NCI-H226 (cell line): Measurements from ENCODE around the gene SHTN1.
A peak's percentile ranks its signal among the peaks of the same experiment; 100 is the strongest.

Experiments
- DNase-seq: peaks from one replicate; pipeline ENCODE4 v3.0.0-alpha.2; 2015

SHTN1 gene

GRCh38 chr10:116866987-116867595 lies 137.9 kb downstream of the SHTN1 start:
- DNase-seq: peak; percentile 24

GRCh38 chr10:116866066-116866465 lies 138.9 kb downstream of the SHTN1 start:
- DNase-seq: no peak

GRCh38 chr10:116864436-116864835 lies 140.6 kb downstream of the SHTN1 start:
- DNase-seq: no peak

GRCh38 chr10:116861796-116862195 lies 143.2 kb downstream of the SHTN1 start:
- no peak for DNase-seq

- DNase-seq: no peak
Measured at GRCh38 chr10:116857156-116857555, 147.8 kb downstream of the SHTN1 start.

- DNase-seq: no peak
Measured at GRCh38 chr10:116853701-116854100, 151.3 kb downstream of the SHTN1 start.

- no peak for DNase-seq
Measured at GRCh38 chr10:116853287-116853686, 151.7 kb downstream of the SHTN1 start.

GRCh38 chr10:116852246-116852645 lies 152.7 kb downstream of the SHTN1 start:
- no peak for DNase-seq

GRCh38 chr10:116850058-116850611 lies 154.9 kb downstream of the SHTN1 start:
- no peak for DNase-seq

GRCh38 chr10:116849248-116850057 lies 155.5 kb downstream of the SHTN1 start, which contains the start of gene ENO4:
Gene ENO4 (plus strand): TSS chr10:116849499. CDS start chr10:116849567, 68 bp downstream.
- DNase-seq: peak; percentile 14

- DNase-seq: no peak
Measured at GRCh38 chr10:116848944-116849247, 156.1 kb downstream of the SHTN1 start.

GRCh38 chr10:116848032-116848943 lies 156.7 kb downstream of the SHTN1 start:
- no peak for DNase-seq

GRCh38 chr10:116845823-116846222 lies 159.2 kb downstream of the SHTN1 start:
- no peak for DNase-seq

- no peak for DNase-seq
Measured at GRCh38 chr10:116840389-116841075, 164.5 kb downstream of the SHTN1 start.

- no peak for DNase-seq
Measured at GRCh38 chr10:116838143-116838725, 166.8 kb downstream of the SHTN1 start.

GRCh38 chr10:116836902-116837523 lies 168.0 kb downstream of the SHTN1 start:
- DNase-seq: no peak

- DNase-seq: no peak
Measured at GRCh38 chr10:116836083-116836482, 168.9 kb downstream of the SHTN1 start.

GRCh38 chr10:116835658-116836057 lies 169.3 kb downstream of the SHTN1 start:
- DNase-seq: no peak

- DNase-seq: no peak
Measured at GRCh38 chr10:116833986-116834985, 170.7 kb downstream of the SHTN1 start.

- no peak for DNase-seq
Measured at GRCh38 chr10:116831790-116832189, 173.2 kb downstream of the SHTN1 start.
